Measurements from ENCODE around the gene NQO2.
"Not testable (repeated sequence)": the region's sequence is repeated elsewhere in the genome, so short reads cannot be mapped to it uniquely, and the experiment has no call there.

The NQO2 gene

DNA sequence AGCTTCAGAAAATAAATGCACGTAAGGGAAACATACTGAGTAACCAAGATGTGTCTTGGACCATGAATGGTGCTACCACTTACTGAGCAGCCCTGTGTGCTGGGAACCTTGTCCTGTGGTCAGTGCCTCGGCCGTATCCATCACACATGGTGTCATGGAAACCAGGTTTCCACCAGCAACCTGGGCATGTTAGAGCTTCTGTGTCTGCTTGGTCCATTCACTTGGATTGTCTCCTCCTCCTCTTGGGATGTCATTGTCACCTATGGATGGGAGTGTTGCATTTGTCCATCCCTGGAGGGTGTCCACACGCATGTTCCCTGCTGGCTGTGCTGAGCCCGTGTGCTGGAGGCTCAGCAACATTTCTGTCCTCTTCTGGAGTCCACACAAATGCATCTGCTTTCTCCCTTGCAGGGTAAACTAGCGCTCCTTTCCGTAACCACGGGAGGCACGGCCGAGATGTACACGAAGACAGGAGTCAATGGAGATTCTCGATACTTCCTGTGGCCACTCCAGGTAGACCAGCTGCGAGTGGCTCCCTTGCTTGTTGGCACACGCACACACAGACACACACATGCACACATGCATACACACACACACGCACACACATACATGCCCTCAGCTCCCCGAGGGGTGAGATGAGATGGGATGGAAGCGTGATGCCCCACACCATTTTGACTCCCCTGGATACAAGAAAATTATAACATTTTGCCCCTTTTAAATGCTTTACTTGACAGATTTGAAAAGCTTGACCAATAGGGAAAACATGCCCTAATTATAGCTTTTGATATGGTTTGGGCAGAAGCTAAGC lies 17.0 kb downstream of the NQO2 start:
- peaks cover 3% of the 10 kb centered on the region for H3K36me3 ChIP-seq (replicated peaks)
- no peaks in the 10 kb centered on the region for H3K27me3 ChIP-seq (replicated peaks)
- no peak overlapping the region for H3K27ac ChIP-seq
- TF ChIP-seq, protein P1, sequence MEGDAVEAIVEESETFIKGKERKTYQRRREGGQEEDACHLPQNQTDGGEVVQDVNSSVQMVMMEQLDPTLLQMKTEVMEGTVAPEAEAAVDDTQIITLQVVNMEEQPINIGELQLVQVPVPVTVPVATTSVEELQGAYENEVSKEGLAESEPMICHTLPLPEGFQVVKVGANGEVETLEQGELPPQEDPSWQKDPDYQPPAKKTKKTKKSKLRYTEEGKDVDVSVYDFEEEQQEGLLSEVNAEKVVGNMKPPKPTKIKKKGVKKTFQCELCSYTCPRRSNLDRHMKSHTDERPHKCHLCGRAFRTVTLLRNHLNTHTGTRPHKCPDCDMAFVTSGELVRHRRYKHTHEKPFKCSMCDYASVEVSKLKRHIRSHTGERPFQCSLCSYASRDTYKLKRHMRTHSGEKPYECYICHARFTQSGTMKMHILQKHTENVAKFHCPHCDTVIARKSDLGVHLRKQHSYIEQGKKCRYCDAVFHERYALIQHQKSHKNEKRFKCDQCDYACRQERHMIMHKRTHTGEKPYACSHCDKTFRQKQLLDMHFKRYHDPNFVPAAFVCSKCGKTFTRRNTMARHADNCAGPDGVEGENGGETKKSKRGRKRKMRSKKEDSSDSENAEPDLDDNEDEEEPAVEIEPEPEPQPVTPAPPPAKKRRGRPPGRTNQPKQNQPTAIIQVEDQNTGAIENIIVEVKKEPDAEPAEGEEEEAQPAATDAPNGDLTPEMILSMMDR (IDR thresholded peaks at IDR 0.05; ENCODE audit: low read depth, low read length, missing control alignments): no peak
- H3K4me3 ChIP-seq (ENCODE audit: low read depth, low read length): no peak overlapping the region
- no peak for DNase-seq
- in situ Hi-C loops (cut with HindIII; ENCODE audit: low pct_ligation_motif_present, low sequenced_read_pairs): no loop called here

DNA sequence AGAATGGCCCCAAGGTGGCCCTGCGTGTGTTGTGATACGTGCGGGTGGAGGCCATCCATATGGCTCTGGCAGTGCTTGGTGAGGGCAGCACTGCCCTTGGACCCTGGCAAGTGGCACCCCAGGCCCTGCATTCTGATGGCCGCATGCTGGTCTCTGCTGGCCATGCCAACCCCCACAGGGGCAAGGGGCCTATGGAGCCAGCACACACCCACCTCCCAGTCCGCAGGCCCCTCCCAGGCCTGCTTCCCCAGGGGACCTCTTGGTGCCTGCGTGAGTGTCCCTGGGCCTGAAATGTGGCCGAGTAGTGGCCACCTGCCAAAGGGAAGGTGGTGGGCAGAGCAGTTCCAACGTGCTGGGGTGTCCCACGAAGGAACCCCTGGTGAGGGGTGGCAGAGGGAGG lies 17.6 kb downstream of the NQO2 start:
- Histone ChIP-seq H3K27ac (no peak overlapping the region), H3K4me3 (ENCODE audit: low read depth, low read length) (no peak overlapping the region), H3K27me3 (replicated peaks) (no peaks in the 10 kb centered on the region), H3K36me3 (replicated peaks) (peaks cover 3% of the 10 kb centered on the region)
- in situ Hi-C loops (cut with HindIII; ENCODE audit: low pct_ligation_motif_present, low sequenced_read_pairs): no loop called here
- TF ChIP-seq, protein P1 (IDR thresholded peaks at IDR 0.05; ENCODE audit: low read depth, low read length, missing control alignments): no peak
- no peak for DNase-seq

DNA sequence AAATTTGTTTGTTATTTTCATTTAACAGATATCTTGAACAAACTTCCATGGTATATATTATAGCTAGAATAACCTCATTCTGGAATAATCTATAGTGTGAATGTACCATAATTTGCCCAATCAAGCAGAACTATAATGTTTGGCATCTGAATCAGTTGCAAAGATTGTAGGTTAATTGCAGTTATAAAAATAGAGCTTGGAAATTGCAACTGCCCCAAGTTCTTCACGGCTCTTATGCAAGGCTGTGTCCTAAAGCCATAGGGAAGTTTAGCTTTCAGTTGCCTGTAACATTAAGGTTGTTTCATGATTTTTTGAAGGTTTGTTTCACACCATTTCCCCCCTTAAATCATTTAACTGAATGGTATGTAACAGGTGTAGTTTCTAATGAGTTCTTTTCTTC lies 19.4 kb downstream of the NQO2 start:
- TF ChIP-seq, protein P1 (IDR thresholded peaks at IDR 0.05; ENCODE audit: low read depth, low read length, missing control alignments): no peak
- peaks cover 3% of the 10 kb centered on the region for H3K36me3 ChIP-seq (replicated peaks)
- no peak for DNase-seq
- H3K27ac ChIP-seq: no peak overlapping the region
- in situ Hi-C loops (cut with HindIII; ENCODE audit: low pct_ligation_motif_present, low sequenced_read_pairs): no loop called here
- H3K27me3 ChIP-seq (replicated peaks): no peaks in the 10 kb centered on the region
- no peak overlapping the region for H3K4me3 ChIP-seq (ENCODE audit: low read depth, low read length)

DNA sequence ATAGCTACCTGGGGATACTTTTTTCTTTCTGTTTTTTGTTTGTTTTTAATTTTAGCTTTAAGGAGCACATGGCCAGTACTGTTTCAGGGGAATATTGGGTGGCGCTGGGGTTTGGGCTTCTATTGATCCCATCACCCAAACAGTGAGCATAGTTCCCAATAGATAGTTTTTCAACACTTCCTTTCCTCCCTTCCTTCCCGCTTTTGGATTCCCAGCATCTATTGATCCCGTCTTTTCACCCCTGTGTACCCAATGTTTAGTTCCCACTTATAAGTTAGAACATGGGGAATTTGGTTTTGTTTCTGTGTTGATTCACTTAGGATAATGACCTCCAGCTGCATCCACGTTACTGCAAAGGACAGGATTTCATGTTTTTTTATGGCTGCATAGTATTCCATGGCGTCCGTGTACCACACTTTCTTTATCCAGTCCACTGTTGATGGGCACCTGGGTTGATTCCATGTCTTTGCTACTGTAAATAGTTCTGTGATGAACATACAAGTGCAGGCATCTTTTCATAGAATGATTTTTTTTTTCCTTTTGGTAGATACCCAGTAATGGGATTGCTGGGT lies 20.1 kb downstream of the NQO2 start:
- TF ChIP-seq, protein P1 (IDR thresholded peaks at IDR 0.05; ENCODE audit: low read depth, low read length, missing control alignments): no peak
- no peak overlapping the region for H3K27ac ChIP-seq
- peaks cover 3% of the 10 kb centered on the region for H3K36me3 ChIP-seq (replicated peaks)
- in situ Hi-C loops (cut with HindIII; ENCODE audit: low pct_ligation_motif_present, low sequenced_read_pairs): no loop called here
- no peaks in the 10 kb centered on the region for H3K27me3 ChIP-seq (replicated peaks)
- no peak for DNase-seq
- H3K4me3 ChIP-seq (ENCODE audit: low read depth, low read length): no peak overlapping the region

DNA sequence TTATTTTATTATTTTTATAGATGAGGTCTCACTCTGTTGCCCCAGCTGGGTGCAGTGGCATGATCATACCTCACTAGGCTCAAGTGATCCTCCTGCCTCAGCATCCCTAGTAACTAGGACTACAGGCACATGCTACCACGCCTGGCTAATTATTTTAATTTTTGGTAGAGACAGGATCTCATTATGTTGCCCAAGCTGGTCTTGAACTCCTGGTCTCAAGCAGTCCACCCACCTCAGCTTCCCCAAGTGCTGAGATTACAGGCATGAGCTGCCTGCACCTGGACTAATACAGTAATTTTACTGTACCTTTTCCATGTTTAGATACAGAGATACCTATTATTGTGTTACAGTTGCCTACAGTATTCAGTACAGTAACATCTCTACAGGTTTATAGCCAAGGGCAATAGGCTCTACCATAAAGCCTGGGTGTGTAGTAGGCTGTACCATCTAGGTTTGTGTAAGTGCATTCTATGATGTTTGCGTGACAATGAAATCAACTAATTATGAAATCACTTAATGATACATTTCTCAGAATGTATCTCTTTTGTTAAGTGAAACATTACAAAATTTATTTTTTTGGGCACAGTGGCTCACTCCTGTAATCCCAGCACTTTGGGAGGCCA lies 21.4 kb downstream of the NQO2 start:
- H3K27me3 ChIP-seq (replicated peaks); DNase-seq; H3K27ac ChIP-seq; H3K4me3 ChIP-seq (ENCODE audit: low read depth, low read length); in situ Hi-C loops (cut with HindIII; ENCODE audit: low pct_ligation_motif_present, low sequenced_read_pairs); H3K36me3 ChIP-seq (replicated peaks): not testable (repeated sequence)
